Tibial artery (tissue), 4 donors: ENCODE results near the gene RFNG.

Experiments
- DNase-seq, 2 donors: peaks; one replicate each; pipeline ENCODE4 v3.0.0-alpha.2; 2019
- H3K27ac ChIP-seq, 2 donors: fragments of 200-600 bp; sonication (generic) in 1 of 2; 1 replicate in 1 of 2; 2 replicates in 1 of 2; pipeline ENCODE4 v1.5.1; 2018 to 2019; ENCODE audit warnings: mild to moderate bottlenecking in 1 of 2
- H3K27me3 ChIP-seq, 2 donors: fragments of 200-600 bp; sonication (generic) in 1 of 2; one replicate each; pipeline versions ENCODE4 v1.5.1 to v1.6.0; 2016 to 2019
- H3K36me3 ChIP-seq, 3 donors: fragments of 200-600 bp; sonication (generic) in 2 of 3; one replicate each; pipeline ENCODE4 v1.5.1; 2016 to 2019; ENCODE audit warnings: mild to moderate bottlenecking in 2 of 3
- H3K4me1 ChIP-seq, 4 donors: fragments of 200-600 bp; sonication (generic) in 2 of 4; 1 replicate in 3 of 4; 2 replicates in 1 of 4; pipeline ENCODE4 v1.5.1; 2016 to 2019
- H3K4me3 ChIP-seq, 2 donors: fragments of 200-600 bp; sonication (generic) in 1 of 2; 1 replicate in 1 of 2; 2 replicates in 1 of 2; pipeline ENCODE4 v1.5.1; 2018 to 2019; ENCODE audit warnings: mild to moderate bottlenecking in 2 of 2
- H3K9me3 ChIP-seq, 3 donors: fragments of 200-600 bp; sonication (generic) in 1 of 3; one replicate each; pipeline ENCODE4 v1.5.1; 2016 to 2019
- CTCF ChIP-seq, 2 experiments: fragments of 200-600 bp in 1 of 2; fragments of 450-650 bp in 1 of 2; IDR thresholded peaks; one replicate each; pipeline ENCODE4 v1.5.1; 2017 to 2019; ENCODE audit warnings: antibody characterized with exemption in 2 of 2, mild to moderate bottlenecking in 1 of 2, moderate library complexity in 1 of 2
- intact Hi-C: fragments of 100-400 bp; cut with DNase I; formaldehyde crosslinking; loops from one replicate; pipeline ENCODE4 v1.15.0; 2023; ENCODE audit warnings: low total_unique reads

The RFNG gene

GRCh38 chr17:82077617-82078358 is 26.2 kb upstream of the RFNG start:
- Histone ChIP-seq H3K9me3 (no peaks in the 10 kb centered on the region), H3K36me3 (peaks cover 29 to 50% (median 47%) of the 10 kb centered on the region in 3 donors), H3K27ac (no peak overlapping the region), H3K4me1 (no peaks in the 10 kb centered on the region), H3K27me3 (no peaks in the 10 kb centered on the region), H3K4me3 (no peak overlapping the region)
- intact Hi-C loops, result no loop called here
- DNase-seq, result no peak
- TF ChIP-seq CTCF (IDR thresholded peaks at IDR 0.05), result no peak

GRCh38 chr17:82076785-82077591 is 25.4 kb upstream of the RFNG start:
- Histone ChIP-seq H3K27ac (no peak overlapping the region), H3K4me1 (no peaks in the 10 kb centered on the region), H3K9me3 (no peaks in the 10 kb centered on the region), H3K36me3 (peaks cover 21 to 42% (median 39%) of the 10 kb centered on the region in 3 donors), H3K27me3 (no peaks in the 10 kb centered on the region), H3K4me3 (no peak overlapping the region)
- DNase-seq, result no peak
- TF ChIP-seq CTCF (IDR thresholded peaks at IDR 0.05), result no peak
- intact Hi-C loops, result no loop called here

GRCh38 chr17:82076018-82076784 is 24.6 kb upstream of the RFNG start:
- Histone ChIP-seq H3K36me3 (peaks cover 13 to 34% (median 31%) of the 10 kb centered on the region in 3 donors), H3K27ac (no peak overlapping the region), H3K4me3 (no peak overlapping the region), H3K9me3 (no peaks in the 10 kb centered on the region), H3K4me1 (no peaks in the 10 kb centered on the region), H3K27me3 (no peaks in the 10 kb centered on the region)
- intact Hi-C loops, result no loop called here
- DNase-seq, result no peak
- no peak for TF ChIP-seq CTCF (IDR thresholded peaks at IDR 0.05)

GRCh38 chr17:82073446-82073845 is 21.8 kb upstream of the RFNG start:
- no peak for TF ChIP-seq CTCF (IDR thresholded peaks at IDR 0.05)
- intact Hi-C loops, result no loop called here
- Histone ChIP-seq H3K9me3 (no peaks in the 10 kb centered on the region), H3K4me3 (no peak overlapping the region), H3K27me3 (no peaks in the 10 kb centered on the region), H3K36me3 (peaks cover 0 to 7% (median 3%) of the 10 kb centered on the region in 3 donors), H3K27ac (no peak overlapping the region), H3K4me1 (no peaks in the 10 kb centered on the region)
- no peak for DNase-seq

- TF ChIP-seq CTCF (IDR thresholded peaks at IDR 0.05), result no peak
- H3K36me3 ChIP-seq, result peaks cover 0 to under 1% (median 0%) of the 10 kb centered on the region in 3 donors
- no peaks in the 10 kb centered on the region for H3K27me3 ChIP-seq
These were observed 21.2 kb upstream of the RFNG start for GRCh38 chr17:82072827-82073226.

More at GRCh38 chr17:82072827-82073226, 21.2 kb upstream of the RFNG start:
- Histone ChIP-seq H3K27ac (no peak overlapping the region), H3K4me1 (no peaks in the 10 kb centered on the region), H3K9me3 (no peaks in the 10 kb centered on the region), H3K4me3 (no peak overlapping the region)
- no peak for DNase-seq
- intact Hi-C loops, result no loop called here
